Central memory CD8-positive, alpha-beta T cell (primary cell): Measurements from ENCODE around the gene ERCC2.

Experiments used
- ATAC-seq: fragments of 150-1000 bp; cut with Tn5 transposase; replicated peaks from 2 replicates; pipeline ENCODE4 v1.10.0; 2022; ENCODE audit warnings: mild to moderate bottlenecking, moderate FRiP score, moderate number of reproducible peaks; ENCODE audit not compliant: poor library complexity, severe bottlenecking; ENCODE audit errors: extremely low read depth
- DNase-seq, 2 donors: peaks; one replicate each; pipeline ENCODE4 v3.0.0; 2021; ENCODE audit warnings: low spot score in 2 of 2
- H3K27ac Mint-ChIP-seq: one replicate; pipeline ENCODE4 v1.8.0; 2022; ENCODE audit warnings: low read depth, mild to moderate bottlenecking, moderate library complexity, mixed read lengths
- H3K27me3 Mint-ChIP-seq: one replicate; pipeline ENCODE4 v1.8.0; 2022; ENCODE audit warnings: mixed read lengths
- H3K36me3 Mint-ChIP-seq: one replicate; pipeline ENCODE4 v1.8.0; 2022; ENCODE audit warnings: mild to moderate bottlenecking, moderate library complexity, mixed read lengths; ENCODE audit not compliant: insufficient read depth
- H3K4me1 Mint-ChIP-seq: one replicate; pipeline ENCODE4 v1.8.0; 2022; ENCODE audit warnings: mixed read lengths
- H3K4me3 Mint-ChIP-seq: one replicate; pipeline ENCODE4 v1.8.0; 2022; ENCODE audit warnings: mild to moderate bottlenecking, moderate library complexity, mixed read lengths
- H3K9me3 Mint-ChIP-seq: one replicate; pipeline ENCODE4 v1.8.0; 2022; ENCODE audit warnings: mixed read lengths

The ERCC2 gene

GRCh38 chr19:45391346-45391745 is 21.0 kb upstream of the ERCC2 start:
- no peaks in the 10 kb centered on the region for H3K4me1 Mint-ChIP-seq
- H3K36me3 Mint-ChIP-seq, result no peaks in the 10 kb centered on the region
- no peaks in the 10 kb centered on the region for H3K9me3 Mint-ChIP-seq
- no peak for DNase-seq
- ATAC-seq, result no peak
- peaks cover 3% of the 10 kb centered on the region for H3K27me3 Mint-ChIP-seq
- H3K4me3 Mint-ChIP-seq, result no peak overlapping the region
- H3K27ac Mint-ChIP-seq, result no peak overlapping the region

DNA sequence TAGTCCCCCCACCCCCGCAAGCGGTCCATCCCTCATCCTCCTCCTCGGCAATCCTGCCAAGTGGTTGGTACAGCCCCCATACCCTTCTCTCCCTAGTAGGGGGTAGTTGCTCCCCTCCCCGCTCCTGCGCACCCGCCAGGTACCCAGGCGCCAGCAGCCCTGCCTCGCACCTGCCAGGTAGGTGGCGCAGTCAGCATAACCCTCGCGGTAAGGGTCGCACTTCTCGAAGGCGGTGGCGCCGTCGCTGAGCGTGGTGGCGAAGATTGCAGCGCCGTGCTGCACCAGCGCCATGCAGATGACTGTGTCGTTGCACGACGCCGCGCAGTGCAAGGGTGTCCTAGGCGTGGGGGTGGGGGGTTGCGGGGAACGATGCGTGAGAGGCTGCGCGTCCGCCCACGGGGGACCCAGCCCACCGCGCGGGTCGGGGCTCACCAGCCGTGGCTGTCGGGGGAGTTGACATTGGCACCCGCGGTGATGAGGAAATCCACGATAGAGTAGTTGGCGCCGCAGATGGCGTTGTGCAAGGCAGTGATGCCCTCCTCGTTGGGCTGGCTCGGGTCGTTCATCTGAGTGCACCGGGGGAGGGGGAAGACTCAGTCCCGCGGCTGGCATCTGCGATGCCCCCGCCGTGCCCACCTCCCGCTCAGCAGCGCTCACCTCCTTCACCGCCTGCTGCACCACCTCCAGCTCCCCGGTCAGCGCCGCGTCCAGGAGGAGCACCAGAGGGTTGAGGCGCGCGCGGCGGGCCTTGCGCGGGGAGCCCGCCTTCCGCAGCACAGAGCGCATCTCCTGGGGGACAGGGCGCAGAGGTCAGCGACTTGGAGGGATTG is 15.2 kb upstream of the ERCC2 start:
- DNase-seq, result no peak
- Mint-ChIP-seq H3K36me3 (no peaks in the 10 kb centered on the region), H3K4me1 (no peaks in the 10 kb centered on the region), H3K4me3 (no peak overlapping the region), H3K27me3 (peaks cover 22% of the 10 kb centered on the region), H3K9me3 (no peaks in the 10 kb centered on the region), H3K27ac (no peak overlapping the region)
- no peak for ATAC-seq

DNA sequence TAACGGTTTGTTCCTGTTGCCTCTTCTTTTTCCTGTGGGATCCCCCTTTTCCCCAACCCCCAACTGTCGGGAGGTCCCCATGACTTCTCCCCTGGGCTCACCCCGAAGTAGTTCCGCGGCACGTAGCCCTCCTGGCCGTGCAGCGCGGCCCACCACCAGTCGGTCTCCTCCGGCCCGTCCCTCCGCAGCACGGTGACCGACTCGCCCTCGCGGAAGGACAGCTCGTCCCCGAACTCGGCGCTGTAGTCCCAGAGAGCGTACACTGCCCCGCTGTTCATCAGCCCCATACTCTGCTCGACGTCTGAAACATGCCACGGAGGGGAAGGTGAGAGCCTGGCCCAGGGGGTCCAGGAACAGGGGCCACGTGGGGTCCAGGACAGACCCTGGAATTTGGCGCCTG is 12.1 kb upstream of the ERCC2 start:
- ATAC-seq, result no peak
- peaks cover 22% of the 10 kb centered on the region for H3K27me3 Mint-ChIP-seq
- H3K4me3 Mint-ChIP-seq, result no peak overlapping the region
- no peak overlapping the region for H3K27ac Mint-ChIP-seq
- H3K36me3 Mint-ChIP-seq, result no peaks in the 10 kb centered on the region
- H3K4me1 Mint-ChIP-seq, result no peaks in the 10 kb centered on the region
- H3K9me3 Mint-ChIP-seq, result no peaks in the 10 kb centered on the region
- no peak for DNase-seq

GRCh38 chr19:45380107-45380506 is 9.7 kb upstream of the ERCC2 start:
- no peaks in the 10 kb centered on the region for H3K9me3 Mint-ChIP-seq
- no peaks in the 10 kb centered on the region for H3K36me3 Mint-ChIP-seq
- ATAC-seq, result no peak
- H3K4me1 Mint-ChIP-seq, result no peaks in the 10 kb centered on the region
- no peak overlapping the region for H3K4me3 Mint-ChIP-seq
- no peak overlapping the region for H3K27ac Mint-ChIP-seq
- DNase-seq, result no peak
- peaks cover 6% of the 10 kb centered on the region for H3K27me3 Mint-ChIP-seq

DNA sequence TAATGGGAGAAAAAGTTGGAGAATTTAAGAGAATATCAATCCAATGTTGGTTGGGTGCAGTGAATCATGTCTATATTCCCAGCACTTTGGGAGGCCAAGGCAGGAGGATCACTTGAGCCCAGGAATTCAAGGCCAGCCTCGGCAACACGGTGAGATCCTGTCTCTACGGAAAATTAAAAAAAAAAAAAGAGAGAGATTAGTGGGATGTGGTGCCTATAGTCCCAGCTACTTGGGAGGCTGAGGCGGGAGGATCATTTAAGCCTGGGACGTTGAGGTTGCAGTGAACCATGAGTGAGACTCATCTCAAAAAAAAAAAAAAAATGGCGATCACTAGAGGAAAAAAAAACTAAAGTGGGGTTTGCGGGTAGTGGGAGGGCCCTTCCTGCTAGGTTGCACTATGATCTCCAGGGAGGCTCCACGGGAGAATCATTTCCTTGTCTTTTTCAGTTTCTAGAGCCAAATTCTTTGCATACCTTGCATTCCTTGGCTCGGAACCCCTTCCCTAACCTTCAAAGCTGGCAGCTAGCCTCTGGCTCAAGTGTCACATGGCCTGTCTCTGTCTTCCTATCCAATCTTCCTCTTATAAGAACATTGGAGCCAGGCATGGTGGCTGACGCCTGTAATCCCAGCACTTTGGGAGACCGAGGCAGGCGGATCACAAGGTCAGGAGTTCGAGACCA is 5.8 kb upstream of the ERCC2 start:
- Mint-ChIP-seq H3K27me3 (no peaks in the 10 kb centered on the region), H3K4me1 (no peaks in the 10 kb centered on the region), H3K27ac (no peak overlapping the region), H3K36me3 (no peaks in the 10 kb centered on the region), H3K4me3 (no peak overlapping the region), H3K9me3 (no peaks in the 10 kb centered on the region)
- DNase-seq (no peak), ATAC-seq (no peak)

- Mint-ChIP-seq H3K27ac (no peak overlapping the region), H3K27me3 (no peaks in the 10 kb centered on the region), H3K4me1 (no peaks in the 10 kb centered on the region), H3K4me3 (peak overlapping the region; percentile 43), H3K36me3 (peaks cover 16% of the 10 kb centered on the region), H3K9me3 (no peaks in the 10 kb centered on the region)
- DNase-seq (no peak), ATAC-seq (no peak)
Measured at GRCh38 chr19:45368737-45369340, 1.5 kb downstream of the ERCC2 start.

- no peaks in the 10 kb centered on the region for H3K27me3 Mint-ChIP-seq
- DNase-seq (no peak), ATAC-seq (no peak)
- H3K9me3 Mint-ChIP-seq, result no peaks in the 10 kb centered on the region
- no peaks in the 10 kb centered on the region for H3K4me1 Mint-ChIP-seq
- no peak overlapping the region for H3K27ac Mint-ChIP-seq
- H3K36me3 Mint-ChIP-seq, result peaks cover 16% of the 10 kb centered on the region
- no peak overlapping the region for H3K4me3 Mint-ChIP-seq
Measured at GRCh38 chr19:45368127-45368526, 2.2 kb downstream of the ERCC2 start.

GRCh38 chr19:45364696-45365095 is 5.7 kb downstream of the ERCC2 start:
- ATAC-seq, result no peak
- Mint-ChIP-seq H3K27me3 (no peaks in the 10 kb centered on the region), H3K9me3 (no peaks in the 10 kb centered on the region), H3K4me1 (no peaks in the 10 kb centered on the region), H3K4me3 (no peak overlapping the region), H3K36me3 (peaks cover 9% of the 10 kb centered on the region), H3K27ac (no peak overlapping the region)
- no peak for DNase-seq

GRCh38 chr19:45363861-45364459 is 6.4 kb downstream of the ERCC2 start:
- H3K4me1 Mint-ChIP-seq, result no peaks in the 10 kb centered on the region
- H3K36me3 Mint-ChIP-seq, result peaks cover 9% of the 10 kb centered on the region
- DNase-seq, result no peak
- no peak for ATAC-seq
- no peak overlapping the region for H3K4me3 Mint-ChIP-seq
- H3K9me3 Mint-ChIP-seq, result no peaks in the 10 kb centered on the region
- H3K27ac Mint-ChIP-seq, result no peak overlapping the region
- H3K27me3 Mint-ChIP-seq, result no peaks in the 10 kb centered on the region

DNA sequence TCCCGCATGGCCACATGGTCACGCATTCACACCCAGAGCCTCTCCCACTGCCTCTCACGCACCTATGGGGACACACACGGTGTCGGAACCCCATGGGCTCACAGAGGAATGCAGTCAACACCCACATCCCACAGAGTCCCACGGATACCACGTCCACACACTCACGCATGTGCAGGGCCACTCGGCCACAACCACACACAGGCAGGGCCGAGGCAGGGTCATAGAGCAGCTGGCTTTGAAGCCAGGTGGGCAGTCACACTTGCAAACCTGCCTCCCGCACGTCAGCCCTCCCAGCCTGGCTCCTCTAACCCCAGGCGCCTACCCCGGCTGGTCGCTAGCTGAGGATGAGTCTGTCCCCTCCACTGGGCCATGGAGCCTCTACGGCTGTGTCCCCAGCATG is 8.1 kb downstream of the ERCC2 start:
- H3K27ac Mint-ChIP-seq, result no peak overlapping the region
- no peak overlapping the region for H3K4me3 Mint-ChIP-seq
- ATAC-seq (no peak), DNase-seq (no peak)
- H3K27me3 Mint-ChIP-seq, result no peaks in the 10 kb centered on the region
- peaks cover 8% of the 10 kb centered on the region for H3K36me3 Mint-ChIP-seq
- H3K9me3 Mint-ChIP-seq, result no peaks in the 10 kb centered on the region
- no peaks in the 10 kb centered on the region for H3K4me1 Mint-ChIP-seq

DNA sequence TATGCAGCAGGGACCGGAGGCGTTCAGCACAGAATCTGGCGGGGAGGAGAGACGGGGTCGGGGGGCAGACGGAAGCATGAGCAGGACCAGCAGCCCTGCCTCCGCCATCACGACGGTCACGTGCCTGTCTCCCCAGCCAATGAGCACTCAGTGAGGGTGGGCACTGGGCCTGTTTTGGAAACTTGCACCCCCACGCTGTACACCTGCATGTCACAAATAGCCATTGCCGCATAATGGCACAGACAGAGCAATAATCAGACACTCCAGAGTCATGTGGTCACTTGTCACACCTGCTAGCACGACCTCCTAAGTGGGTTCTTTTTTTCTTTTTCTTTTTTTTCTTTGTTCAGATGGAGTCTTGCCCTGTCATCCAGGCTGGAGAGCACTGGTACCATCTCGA is 8.8 kb downstream of the ERCC2 start:
- Mint-ChIP-seq H3K27ac (peak overlapping the region; percentile 37), H3K27me3 (no peaks in the 10 kb centered on the region)
- ATAC-seq, result no peak

GRCh38 chr19:45358213-45358792 is 12.1 kb downstream of the ERCC2 start:
- no peak overlapping the region for H3K4me3 Mint-ChIP-seq
- peak overlapping the region; percentile 19 for H3K27ac Mint-ChIP-seq
- peaks cover 7% of the 10 kb centered on the region for H3K4me1 Mint-ChIP-seq
- no peak for DNase-seq
- H3K9me3 Mint-ChIP-seq, result no peaks in the 10 kb centered on the region
- peaks cover 7% of the 10 kb centered on the region for H3K36me3 Mint-ChIP-seq
- no peaks in the 10 kb centered on the region for H3K27me3 Mint-ChIP-seq
- ATAC-seq, result no peak

More for the DNA sequence above, 8.8 kb downstream of the ERCC2 start:
- Mint-ChIP-seq H3K4me3 (no peak overlapping the region), H3K4me1 (no peaks in the 10 kb centered on the region), H3K9me3 (no peaks in the 10 kb centered on the region), H3K36me3 (peaks cover 7% of the 10 kb centered on the region)
- DNase-seq, result no peak
